ENCODE data around the gene OAF.
"Not testable (repeated sequence)": the region's sequence is repeated elsewhere in the genome, so short reads cannot be mapped to it uniquely, and the experiment has no call there.

OAF gene

DNA sequence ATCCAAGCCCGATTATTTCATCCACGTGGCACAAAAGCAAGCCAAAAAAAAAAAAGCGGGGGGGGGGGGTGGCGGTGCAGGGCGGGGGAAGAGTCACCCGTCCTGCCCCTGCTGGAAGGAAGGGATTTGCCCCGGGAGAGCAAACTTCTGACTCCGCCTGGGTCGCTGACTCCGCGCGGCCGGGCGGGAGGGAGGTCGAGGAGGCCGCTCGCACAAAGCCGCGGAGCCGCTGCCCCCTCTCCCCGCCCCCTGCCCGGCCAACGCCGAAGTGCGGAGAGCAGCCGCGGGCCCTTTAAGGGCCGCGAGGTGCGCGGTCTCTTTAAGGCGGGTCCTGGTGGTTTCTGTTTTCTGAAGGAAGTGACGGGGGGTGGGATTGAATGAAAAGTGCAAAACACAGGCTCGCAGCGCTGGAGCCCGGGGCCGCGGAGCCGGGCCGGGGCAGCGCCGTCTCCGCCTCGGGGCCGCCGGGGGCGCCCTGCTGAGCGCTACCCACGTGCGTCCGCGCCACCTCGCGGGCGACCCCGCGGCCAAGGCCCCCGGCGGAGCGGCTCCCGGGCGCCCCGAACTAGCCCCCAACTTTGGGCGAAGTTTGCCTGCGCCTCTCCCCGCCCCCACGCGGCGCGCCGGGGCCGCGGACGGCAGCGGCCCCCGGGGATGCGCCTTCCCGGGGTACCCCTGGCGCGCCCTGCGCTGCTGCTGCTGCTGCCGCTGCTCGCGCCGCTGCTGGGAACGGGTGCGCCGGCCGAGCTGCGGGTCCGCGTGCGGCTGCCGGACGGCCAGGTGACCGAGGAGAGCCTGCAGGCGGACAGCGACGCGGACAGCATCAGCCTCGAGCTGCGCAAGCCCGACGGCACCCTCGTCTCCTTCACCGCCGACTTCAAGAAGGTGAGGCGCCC is at the start of gene OAF:
OAF (plus strand) TSS at position 407 of the 896 bp plus-strand sequence; CDS start at position 655, 248 bp downstream.
- DNase-seq: peak in 45 of 56 donors; percentile 13 to 78 (median 50)

DNA sequence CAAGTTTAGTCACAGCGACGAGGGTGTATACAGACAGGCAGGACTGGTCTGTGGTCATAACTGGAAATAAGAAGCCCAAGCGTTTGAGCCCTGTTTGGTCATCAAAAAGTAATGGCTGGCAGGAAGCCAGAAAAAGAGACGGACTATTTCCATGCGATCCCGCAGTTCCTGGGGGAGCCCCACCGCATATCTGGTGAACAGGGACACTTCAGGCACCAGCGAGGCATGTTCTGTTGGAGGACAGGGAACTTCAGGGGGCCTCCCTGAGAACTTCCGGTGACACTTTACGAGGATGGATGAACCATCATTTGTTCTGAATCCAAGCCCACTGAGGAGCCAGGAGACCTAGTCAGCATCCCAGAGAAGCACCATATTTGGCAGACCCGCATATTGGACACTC is 43.2 kb upstream of the OAF start:
- DNase-seq: no peak

DNA sequence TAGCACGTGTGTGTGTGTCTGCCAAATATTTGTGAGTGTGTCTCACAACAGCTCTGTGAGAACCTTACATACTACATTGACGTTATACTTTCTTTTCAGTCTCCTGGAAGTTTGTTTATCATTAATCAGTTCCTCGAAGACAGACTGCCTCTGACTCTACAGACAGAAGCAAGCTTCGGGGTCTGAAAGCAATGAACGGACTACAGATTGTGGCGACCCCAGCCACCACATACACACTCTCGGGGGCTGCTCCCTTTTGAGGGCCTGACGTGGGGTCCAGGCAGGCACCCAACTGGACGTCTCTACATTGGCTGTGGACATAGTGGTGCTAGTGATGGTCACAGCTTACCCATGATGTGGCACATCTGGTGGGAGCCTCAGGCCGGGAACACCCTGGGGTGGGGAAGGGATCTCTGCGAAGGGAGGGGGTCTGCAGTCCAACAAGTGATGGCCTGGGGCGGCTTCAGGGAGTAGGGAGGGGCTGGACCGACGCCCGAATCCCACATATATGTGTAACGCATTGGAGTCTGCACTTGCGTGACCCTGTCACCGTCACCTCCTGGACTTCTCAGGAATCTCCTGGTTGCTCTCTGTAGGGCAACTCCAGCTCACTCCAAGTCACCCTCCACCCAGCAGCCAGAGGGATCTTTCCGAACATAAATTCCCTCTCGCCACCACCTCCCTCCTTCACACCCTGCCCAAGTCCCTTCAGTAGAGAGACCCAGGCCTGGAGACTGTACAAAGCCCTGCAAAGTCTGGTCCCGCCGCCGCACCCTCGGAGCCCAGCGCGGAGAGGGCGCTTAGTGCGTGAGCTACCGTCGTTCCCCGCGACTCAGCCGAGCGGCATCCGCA is 42.5 kb upstream of the OAF start:
- DNase-seq: no peak

DNA sequence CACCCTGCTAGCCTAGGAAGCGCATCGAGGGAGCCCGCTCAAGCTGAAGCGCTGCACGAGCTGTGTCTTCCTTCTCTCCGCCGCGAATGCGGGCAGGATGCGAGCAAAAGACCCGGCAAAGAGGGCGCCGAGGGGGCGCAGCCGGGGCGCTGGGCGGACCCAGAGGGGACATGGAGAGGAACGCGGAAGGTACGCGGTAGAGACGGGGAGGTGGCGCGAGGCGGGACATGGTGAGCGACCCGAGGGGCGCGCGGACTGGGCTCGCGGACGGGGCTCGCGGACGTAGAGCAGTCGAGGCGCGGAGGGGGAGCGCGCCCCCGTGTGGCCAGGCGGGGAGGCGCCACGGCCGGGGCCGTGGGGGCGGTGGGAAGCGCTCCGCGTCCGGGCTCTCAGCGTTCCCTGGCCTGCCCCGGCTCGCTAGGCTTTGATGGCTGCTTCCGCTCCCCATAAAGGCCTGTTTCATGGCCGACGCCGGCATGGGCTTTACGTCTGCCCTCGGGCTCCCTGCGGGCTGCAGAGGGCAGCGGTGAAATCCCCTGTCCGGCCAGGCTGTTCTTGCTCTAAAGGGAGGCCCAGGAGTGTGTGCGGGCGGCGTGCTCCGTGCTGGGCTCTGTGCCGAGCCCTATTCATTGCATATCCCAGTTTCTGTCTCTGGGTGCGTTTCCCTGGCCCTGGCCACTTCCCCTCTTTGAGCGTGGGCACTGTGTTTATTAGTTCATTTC is 41.7 kb upstream of the OAF start:
- DNase-seq: peak in 44 of 56 donors; percentile 37 to 84 (median 69)

DNA sequence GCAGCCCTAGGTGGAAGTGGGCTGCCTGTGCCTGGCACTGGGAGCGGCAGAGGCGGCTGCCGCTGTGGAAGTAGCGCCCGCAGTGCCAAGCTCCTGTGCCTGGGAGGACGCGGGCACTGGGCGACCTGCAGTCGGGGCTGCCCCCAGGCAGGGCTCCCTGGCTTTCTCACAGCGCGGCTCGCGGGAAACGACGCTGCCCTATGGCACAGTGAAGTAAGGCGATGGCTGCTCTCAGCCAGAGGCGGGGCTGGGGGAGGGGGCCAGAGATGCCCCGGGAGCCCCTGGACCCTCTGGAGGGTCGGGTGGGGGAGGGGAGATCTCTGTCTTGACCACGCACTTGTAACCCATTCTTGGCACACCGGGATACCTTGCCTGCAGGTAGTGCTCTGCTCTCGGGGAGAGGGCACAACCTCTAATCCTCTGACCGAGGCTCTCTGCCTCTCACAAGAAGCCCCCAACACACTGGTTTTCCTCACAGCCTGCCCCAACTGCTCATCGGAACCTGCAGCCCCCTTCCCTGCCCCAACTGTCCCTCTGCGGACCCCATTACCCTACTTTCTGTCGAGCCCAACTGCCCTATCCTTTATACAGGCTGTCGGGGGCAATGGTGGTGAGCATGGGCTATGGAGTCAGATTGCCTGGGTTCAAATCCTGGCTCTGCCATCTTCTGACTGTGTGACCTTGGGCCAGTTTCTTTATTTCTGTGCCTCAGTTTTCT is 40.7 kb upstream of the OAF start:
- DNase-seq: no peak

DNA sequence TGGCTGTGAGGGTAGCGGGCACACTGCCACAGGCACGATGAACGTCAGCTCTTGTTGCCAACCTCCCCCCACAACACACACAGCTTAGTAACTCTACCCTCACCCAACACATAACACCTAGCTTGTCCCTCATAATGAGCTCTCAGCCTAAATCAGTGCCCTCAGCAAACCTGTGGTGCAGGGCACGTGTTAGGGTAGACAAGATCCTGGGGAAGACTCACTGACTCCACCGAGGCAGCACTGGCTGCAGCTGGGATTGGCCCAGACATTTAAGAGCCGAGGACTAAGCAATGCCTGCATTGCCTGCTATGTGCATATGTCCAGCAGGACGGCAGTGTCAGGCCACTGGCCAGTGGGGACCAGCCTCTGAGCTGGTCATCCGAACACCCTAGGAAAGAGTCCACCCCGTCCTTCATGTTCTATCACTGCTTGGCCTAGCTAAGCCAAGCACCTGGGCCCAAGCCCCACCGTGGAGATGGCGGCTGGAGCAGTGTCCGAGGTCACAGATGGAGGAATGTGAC is 40.0 kb upstream of the OAF start:
- DNase-seq: no peak

DNA sequence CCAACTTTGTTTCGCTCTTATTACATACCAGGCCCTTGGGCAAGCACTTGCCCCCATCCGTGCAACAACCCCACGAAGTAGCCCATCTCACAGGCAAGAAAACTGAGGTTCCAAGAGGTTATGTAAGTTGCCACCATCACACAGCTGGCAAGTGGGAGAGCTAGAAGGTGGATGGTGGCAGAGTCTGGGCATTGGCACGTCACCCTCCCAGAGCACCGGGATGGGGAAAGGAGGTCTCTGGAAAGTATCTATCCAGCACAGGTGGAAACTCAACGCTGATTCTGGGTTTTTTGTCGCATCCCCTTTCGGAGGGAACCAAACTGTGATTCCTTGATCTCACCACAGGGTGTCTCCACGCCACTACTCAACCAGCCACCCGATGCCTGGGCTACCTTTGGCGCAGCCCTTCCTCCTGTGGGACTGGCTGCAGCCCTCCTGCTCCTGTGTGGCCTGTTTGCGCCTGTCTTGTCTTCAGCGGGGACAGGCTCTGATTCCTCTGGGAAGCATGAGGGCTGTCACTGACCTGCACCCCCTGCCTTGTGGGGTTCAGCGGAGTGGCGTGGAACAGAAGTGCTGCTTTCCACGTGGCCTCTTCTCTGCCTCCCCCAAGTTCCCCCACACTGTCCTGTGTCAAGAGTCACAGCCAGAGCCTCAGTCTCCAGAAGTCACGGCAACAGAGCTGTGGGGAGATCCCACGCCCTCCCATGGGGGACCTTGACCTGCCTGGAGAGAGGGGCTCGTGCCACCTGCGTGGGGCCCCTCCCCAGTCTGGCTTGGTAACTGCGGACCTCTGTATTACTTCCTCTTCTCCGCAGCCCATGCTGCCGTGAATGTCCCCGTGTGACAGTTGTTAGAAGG is 38.5 kb upstream of the OAF start:
- peak in 36 of 56 donors; percentile 26 to 80 (median 52) for DNase-seq

DNA sequence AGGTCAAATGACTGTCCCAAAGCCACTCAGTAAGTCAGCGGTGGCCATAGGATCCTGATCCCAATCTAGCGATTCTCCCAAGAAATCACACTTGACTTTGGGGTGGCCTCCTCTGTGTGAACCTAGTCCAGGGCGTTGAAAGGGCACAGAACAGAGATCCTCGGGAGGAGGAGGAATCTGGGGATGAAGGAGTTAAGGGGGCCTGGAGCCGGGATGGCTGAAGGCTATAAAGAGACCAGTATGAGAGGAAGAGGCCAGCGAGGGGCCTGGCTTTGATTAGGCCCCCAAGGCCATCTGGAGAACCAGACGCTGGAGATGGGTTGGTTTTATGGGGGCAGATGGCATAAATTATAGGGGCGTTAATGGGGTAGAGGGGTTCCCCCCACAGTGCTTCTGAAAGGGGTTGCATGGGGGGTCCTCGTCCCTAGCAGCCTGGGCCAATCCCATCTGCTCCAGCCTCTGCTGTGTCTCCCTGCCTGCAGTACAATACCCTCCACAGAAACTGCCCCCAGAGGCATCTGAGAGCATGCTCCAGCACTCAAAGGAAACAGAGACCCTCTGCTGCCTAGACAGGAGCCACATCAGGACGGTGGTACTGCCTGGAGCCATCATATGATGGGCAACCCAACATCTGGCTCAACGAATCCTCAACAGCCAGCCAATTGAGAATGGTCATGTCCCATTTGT is 37.7 kb upstream of the OAF start:
- no peak for DNase-seq

DNA sequence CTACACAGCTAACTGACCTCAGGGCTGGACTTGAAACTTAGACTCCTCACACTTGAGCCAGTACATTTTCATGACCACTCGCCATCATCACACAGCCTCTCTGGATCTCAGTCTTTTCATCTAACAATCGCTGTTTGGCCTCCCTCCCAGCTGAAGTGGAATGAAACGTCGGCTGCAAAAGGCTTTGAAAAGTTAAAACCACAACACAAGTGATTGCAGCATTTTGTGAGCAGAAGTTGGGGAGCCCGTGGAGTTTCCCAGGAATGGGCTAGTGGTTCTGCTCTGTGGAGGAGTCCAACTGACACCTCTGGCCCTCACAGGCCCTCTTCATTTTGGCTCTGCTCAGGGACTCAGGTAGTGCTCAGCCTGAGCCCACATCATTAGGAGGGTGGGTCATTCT is 37.0 kb upstream of the OAF start:
- no peak for DNase-seq

DNA sequence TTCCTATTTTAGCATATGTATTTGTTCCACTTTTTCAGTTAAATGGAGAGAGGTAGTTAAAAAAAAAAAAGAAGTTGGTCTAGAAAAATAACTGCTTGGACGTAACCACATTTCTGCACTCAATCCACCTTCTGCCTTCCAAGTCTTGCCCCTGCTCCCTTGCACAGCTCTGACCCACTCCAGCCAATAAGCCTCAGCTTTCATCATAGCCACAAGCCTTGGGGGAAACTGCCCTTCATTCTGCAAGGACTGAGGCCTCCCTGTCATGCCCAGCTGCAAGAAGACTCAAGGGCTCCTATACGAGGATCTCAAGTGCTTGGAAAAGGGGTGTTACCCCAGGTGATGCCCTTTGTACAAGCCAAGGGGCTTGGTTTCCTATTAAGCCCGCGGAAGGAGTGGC is 36.0 kb upstream of the OAF start:
- no peak for DNase-seq

DNA sequence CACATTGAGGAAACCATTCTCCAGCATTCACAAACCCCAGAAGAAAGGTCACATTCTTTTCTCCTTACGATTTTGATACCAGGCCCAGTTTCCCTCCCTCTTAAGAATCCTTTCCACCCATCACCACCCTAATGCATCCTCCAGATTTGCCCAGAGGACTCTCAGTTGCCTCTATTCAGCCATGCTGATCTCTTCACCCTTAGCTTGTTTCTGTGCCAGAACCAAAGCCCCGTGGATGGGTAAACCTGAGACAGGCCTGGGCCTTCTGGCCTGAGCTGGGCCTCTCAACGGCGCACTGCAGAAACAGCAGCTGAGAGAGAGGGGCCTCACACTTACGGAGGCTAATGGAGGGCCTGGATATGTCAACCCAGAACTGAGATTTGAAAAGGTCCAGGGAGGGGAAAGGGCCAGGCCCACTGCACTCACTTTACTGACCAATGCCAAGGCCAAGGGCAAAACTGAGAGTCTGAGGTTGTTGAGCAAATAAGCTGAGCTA is 32.2 kb upstream of the OAF start:
- no peak for DNase-seq

DNA sequence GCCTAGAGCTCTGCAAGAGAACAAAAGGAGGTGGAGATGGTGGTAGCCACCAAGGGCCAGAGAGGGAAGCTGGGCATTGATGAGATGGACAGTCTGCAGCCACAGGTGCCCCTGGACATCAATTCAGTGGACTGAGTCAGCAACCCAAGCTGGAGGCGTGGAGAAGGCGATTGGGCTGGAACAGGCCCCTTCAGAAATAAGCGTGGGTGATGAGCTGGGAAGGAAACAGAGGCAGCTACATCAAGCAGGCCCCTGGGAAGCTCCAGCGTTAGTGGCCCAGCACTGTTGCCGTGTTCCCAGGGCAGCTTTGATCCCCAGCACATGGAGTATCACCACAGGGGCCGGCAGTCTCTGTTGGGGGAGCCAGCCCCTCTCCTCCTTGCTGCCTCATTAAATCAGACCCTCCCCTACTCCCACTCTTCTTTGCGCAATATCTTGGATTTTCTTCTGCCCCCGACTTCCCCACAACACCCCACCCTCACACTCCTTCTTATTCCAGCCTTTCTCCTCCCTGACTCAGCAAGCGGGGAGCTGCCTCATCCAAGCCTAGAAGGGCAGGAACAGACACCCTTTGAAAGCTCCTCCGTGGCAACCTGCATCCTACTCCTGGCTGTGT is 31.7 kb upstream of the OAF start:
- peak in 1 of 56 donors; percentile 27 for DNase-seq

DNA sequence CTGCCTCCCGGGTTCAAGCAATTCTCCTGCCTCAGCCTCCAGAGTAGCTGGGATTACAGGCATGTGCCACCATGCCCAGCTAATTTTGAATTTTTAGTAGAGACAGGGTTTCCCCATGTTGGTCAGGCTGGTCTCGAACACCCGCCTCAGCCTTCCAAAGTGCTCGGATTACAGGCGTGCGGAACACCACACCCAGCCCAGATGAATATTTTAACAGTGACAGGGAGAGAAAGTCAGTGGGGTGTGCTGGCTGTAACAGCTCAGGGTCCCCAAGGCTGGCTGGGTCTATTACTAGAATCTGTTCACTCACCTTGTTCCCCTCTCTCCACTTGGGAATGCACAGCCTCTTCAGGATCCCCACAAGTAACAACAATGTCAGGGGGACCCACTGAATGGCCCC is 30.8 kb upstream of the OAF start:
- not testable (repeated sequence) for DNase-seq

DNA sequence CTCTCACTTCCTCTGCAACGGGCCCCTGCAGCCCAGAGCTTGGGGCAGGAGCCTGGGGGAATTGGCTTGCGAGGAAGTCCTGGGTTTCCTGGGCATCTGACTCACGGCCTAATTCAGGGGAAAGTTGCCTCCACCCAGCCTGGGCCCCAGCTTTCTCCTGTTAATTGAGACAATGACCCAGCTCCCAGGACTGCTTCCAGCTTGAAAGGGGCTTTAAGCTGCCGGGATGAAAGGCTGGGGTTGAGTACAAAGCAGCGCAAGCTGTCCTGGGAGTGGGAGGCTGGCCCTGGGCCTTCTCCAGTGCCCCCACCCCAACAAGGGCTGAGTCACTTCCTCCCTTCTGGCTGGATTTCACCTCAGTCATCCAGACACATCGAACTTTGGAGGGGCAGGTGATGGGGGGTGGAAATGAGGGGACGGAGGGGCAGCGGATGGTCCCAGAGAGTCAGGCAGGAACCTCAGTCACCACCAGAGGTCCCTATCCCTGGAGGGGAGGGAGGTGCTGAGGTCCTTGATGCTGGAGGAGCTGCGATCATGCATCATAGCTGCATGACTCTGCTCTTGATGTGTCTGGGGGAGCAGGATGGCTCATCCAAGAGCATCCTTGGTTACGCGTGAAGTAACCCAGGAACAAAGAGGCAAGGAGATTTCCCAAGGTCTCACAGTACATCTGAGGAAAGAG is 30.1 kb upstream of the OAF start:
- peak in 22 of 56 donors; percentile 26 to 71 (median 52) for DNase-seq

DNA sequence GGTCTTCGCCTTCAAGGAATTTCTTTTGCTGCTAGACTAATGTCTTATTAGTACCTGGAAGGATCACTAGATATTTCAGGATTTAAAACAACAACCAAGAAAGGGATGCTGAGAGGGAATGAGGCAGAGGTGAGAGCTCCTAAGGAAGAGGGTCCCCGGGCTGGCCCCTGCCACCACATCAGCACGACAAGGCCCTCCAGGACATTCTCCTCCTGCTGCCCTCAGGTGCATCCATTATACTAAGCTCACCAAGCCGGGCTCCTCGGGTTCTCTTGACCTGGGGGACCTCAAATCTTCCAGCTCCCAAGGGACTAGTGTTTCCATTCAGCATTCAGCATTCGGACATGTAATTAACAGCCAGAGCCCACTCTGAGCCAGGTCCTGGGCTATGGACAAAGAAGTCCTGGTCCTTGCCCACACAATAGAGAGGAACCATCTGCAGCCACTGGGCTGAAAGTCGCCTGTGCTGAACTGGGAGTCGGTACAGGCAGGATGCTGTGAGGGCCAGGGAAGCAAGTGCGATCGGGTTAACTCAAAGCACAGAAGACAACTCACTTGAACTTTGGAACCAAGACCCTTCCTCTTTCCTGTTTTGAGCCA is 29.4 kb upstream of the OAF start:
- no peak for DNase-seq

DNA sequence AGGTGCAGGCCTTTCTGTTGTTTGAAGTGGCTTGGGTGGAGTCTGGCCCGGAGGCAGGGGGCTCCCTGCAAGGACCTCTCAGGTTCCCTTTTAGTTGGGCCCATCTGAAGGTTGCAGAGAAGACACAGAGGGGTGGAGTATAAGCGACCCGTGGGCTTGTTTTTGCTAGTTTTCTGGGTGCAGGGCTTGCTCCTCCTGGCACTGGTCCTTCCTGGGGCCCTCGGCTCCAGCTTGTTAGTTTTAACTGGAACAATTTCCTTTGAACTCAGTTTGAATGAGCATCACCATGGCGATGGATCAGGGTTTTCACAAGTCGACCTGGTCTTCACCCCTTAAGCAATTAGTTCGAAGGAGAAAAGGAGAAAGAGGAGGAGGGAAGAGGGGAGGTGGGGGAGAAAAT is 28.5 kb upstream of the OAF start:
- DNase-seq: peak in 5 of 56 donors; percentile 33 to 45 (median 40)

DNA sequence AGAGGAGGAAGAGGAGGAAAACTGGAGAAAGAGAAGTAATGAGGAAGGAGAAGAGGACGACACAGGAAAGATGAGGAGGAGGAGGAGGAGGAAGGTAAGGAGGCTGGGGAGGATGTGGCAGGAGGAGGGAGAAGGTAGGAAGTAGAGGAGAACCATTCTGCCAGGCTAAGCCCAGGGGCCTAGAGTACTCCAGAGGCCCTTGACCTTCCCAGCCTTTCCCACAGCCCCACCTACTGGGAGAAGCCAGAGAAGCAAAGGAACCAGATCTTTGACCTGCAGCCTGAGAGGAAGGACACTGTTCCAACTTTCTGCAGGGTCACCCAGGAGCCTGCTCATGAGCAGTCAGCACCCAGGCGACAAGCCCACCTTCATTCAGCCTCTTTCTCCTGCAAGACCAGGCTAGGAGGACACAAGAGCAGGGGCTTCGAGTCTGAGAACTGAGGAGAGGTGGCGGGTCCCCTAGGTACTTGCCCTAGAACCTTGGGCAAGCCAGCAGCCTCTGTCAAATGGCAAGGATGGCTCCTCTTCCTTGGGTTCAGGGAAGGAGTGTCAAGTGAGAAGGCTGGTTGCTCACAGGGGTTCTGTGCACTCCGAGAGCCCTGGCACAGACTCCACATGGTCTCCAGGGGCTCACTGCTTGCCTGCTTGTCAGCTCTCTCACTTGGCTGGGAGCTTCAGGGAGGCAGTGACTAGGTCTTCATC is 27.9 kb upstream of the OAF start:
- peak in 7 of 56 donors; percentile 21 to 56 (median 32) for DNase-seq
